H4 (cell line): ENCODE results near the gene SUGT1. TPM values are rescaled to one million over a fixed set of nuclear protein-coding genes. Genes with fewer than 3 reads are reported as not detected.

Experiments used
- DNase-seq: peaks from one replicate; pipeline ENCODE4 v3.0.0-alpha.2; 2015; ENCODE audit warnings: low spot score
- total RNA-seq: library from RNA; depleted of rRNA; stranded (reverse); fragments of >200 nt; shearing (Covaris generic); gene quantifications from 2 replicates; pipeline ENCODE4 v1.2.3, GENCODE V29; 2014; rRNA removed

SUGT1 gene
- total RNA-seq, 1 experiment from 2014 or later = 23.7 TPM

GRCh38 chr13:52737965-52738364 is 85.3 kb downstream of the SUGT1 start:
- DNase-seq = no peak

GRCh38 chr13:52738719-52739467 is 86.3 kb downstream of the SUGT1 start:
- no peak for DNase-seq

GRCh38 chr13:52739468-52740071 is 86.9 kb downstream of the SUGT1 start, which contains the start of gene CNMD:
Gene CNMD (minus strand): TSS chr13:52739820. CDS start chr13:52739701, 119 bp downstream.
- DNase-seq = no peak

GRCh38 chr13:52743569-52743968 is 90.9 kb downstream of the SUGT1 start:
- no peak for DNase-seq

GRCh38 chr13:52743988-52744387 is 91.4 kb downstream of the SUGT1 start:
- no peak for DNase-seq

- no peak for DNase-seq
These were observed 92.3 kb downstream of the SUGT1 start for GRCh38 chr13:52744842-52745375.

GRCh38 chr13:52746141-52746540 is 93.5 kb downstream of the SUGT1 start:
- DNase-seq = no peak

GRCh38 chr13:52749419-52749818 is 96.8 kb downstream of the SUGT1 start:
- DNase-seq = no peak

Other genes starting within 250 kb of the SUGT1 start
- gene THSD1, start 246.7 kb upstream of the SUGT1 start, total RNA-seq = 1.5 and 1.6 TPM in 2 replicates
- gene VPS36, start 202.2 kb upstream of the SUGT1 start, total RNA-seq = 17.9 and 26.7 TPM in 2 replicates
- 27.1 and 32.0 TPM in 2 replicates for gene CKAP2, start 197.4 kb upstream of the SUGT1 start, total RNA-seq
- 0.64 and 2.3 TPM in 2 replicates for gene HNRNPA1L2, start 10.4 kb upstream of the SUGT1 start, total RNA-seq
- gene CNMD, start 87.0 kb downstream of the SUGT1 start, total RNA-seq = not detected in 2 replicates
- gene PCDH8, start 195.8 kb downstream of the SUGT1 start, total RNA-seq = not detected in 2 replicates